ENCODE data around the gene GJB2. TPM values are rescaled to one million over a fixed set of nuclear protein-coding genes. Genes with fewer than 3 reads are reported as not detected.

Gene GJB2
- total and polyA plus RNA-seq, 2 of the 8 experiments (the other 6 are each of a cell fraction or from before 2014, with no cell fraction given) = 0.20 to 0.21 TPM

GRCh38 chr13:20217168-20217567, 24.4 kb upstream of the GJB2 start:
- no peaks in the 10 kb centered on the region for H3K23me2 ChIP-seq (ENCODE audit: low read depth, low read length)

More at GRCh38 chr13:20217168-20217567, 24.4 kb upstream of the GJB2 start:
- ChIA-PET CTCF (ENCODE audit: partially characterized antibody) (interaction anchor here (1.2 kb wide), 1 partner anchor 11 kb away, joined by 3 read pairs; no protein-coding TSS in a partner anchor), POLR2A (ENCODE audit: partially characterized antibody) (no interaction called here)
- Histone ChIP-seq H2BK5ac (ENCODE audit: low read depth, low read length) (no peak overlapping the region), H4K8ac (ENCODE audit: extremely low read depth, insufficient read depth, low read length) (no peak overlapping the region), H3K27ac (ENCODE audit: low read depth, low read length) (no peak overlapping the region), H4K5ac (ENCODE audit: insufficient read length, low read depth, low read length) (no peak overlapping the region), H3K4me3 (ENCODE audit: extremely low read depth in 1 of 4, insufficient read depth in 2 of 4, low read depth in 3 of 4, low read length in 4 of 4) (no peak overlapping the region), H2AK5ac (ENCODE audit: low read depth, low read length) (no peak overlapping the region), H2AFZ (ENCODE audit: low read length) (no peak overlapping the region), H3K9ac (replicated peaks in 1 of 4; ENCODE audit: extremely low read depth in 1 of 4, low read depth in 3 of 4, low read length in 3 of 4) (no peak overlapping the region), H3K79me1 (ENCODE audit: low read depth, low read length) (no peaks in the 10 kb centered on the region), H3K9me3 (ENCODE audit: insufficient read depth in 2 of 2, low read depth in 1 of 2, low read length in 1 of 2) (no peaks in the 10 kb centered on the region), H2BK15ac (ENCODE audit: low read length) (no peak overlapping the region), H3K23ac (ENCODE audit: insufficient read length) (no peak overlapping the region), H3K36me3 (ENCODE audit: control insufficient read depth in 2 of 4, insufficient read depth in 4 of 4, low read length in 3 of 4) (no peaks in the 10 kb centered on the region), H3K4me2 (ENCODE audit: insufficient read depth in 1 of 2, low read depth in 2 of 2, low read length in 2 of 2) (no peak overlapping the region), H3K27me3 (replicated peaks in 1 of 4; ENCODE audit: control insufficient read depth in 3 of 4, extremely low read depth in 1 of 4, insufficient read depth in 3 of 4, low read length in 3 of 4) (peaks cover 0 to 3% (median 0%) of the 10 kb centered on the region in 4 experiments; a peak in 1 of 7 replicates), H2BK12ac (ENCODE audit: low read depth, low read length) (no peak overlapping the region), H3K79me2 (ENCODE audit: control insufficient read depth in 1 of 2, insufficient read depth in 2 of 2, low read length in 2 of 2) (no peaks in the 10 kb centered on the region), H3K4ac (replicated peaks; ENCODE audit: insufficient read length, low read depth, low read length) (no peak overlapping the region), H3K4me1 (replicated peaks in 1 of 4; ENCODE audit: control insufficient read depth in 3 of 4, insufficient read depth in 4 of 4, low read length in 3 of 4) (peaks cover 0 to 3% (median 0%) of the 10 kb centered on the region in 4 experiments; a peak in 1 of 7 replicates), H3K56ac (replicated peaks; ENCODE audit: insufficient read length, low read depth, low read length) (no peak overlapping the region), H4K20me1 (replicated peaks in 1 of 2; ENCODE audit: control insufficient read depth in 1 of 2, insufficient read depth in 2 of 2, low read length in 2 of 2) (no peaks in the 10 kb centered on the region), H4K91ac (replicated peaks; ENCODE audit: insufficient read length, low read length) (no peak overlapping the region), H2BK120ac (replicated peaks; ENCODE audit: low read depth, low read length) (no peak overlapping the region), H3K18ac (ENCODE audit: extremely low read depth, low read length) (no peak overlapping the region), H2BK20ac (ENCODE audit: low read length) (no peak overlapping the region), H3K14ac (ENCODE audit: insufficient read length) (no peak overlapping the region)
- DNase-seq (ENCODE audit: low read depth in 1 of 2, low spot score in 2 of 2) = no peak
- TF ChIP-seq SP1 (IDR thresholded peaks at IDR 0.05; ENCODE audit: low read depth, low read length) (no peak), SP2 (IDR thresholded peaks at IDR 0.05; ENCODE audit: low read length) (no peak), TCF12 (IDR thresholded peaks at IDR 0.05; ENCODE audit: low read depth, low read length) (no peak), ZNF274 (IDR thresholded peaks at IDR 0.05; ENCODE audit: borderline replicate concordance, extremely low read depth, low read length) (no peak), CHD2 (IDR thresholded peaks at IDR 0.05; ENCODE audit: low read length) (no peak), RBBP5 (IDR thresholded peaks at IDR 0.05; ENCODE audit: borderline replicate concordance, low read depth, low read length) (no peak), TEAD4 (IDR thresholded peaks at IDR 0.05; ENCODE audit: low read depth, low read length) (no peak), FOSL1 (IDR thresholded peaks at IDR 0.05; ENCODE audit: insufficient read depth, low read depth, low read length) (no peak), TAF7 (optimal IDR thresholded peaks at IDR 0.05; ENCODE audit: borderline replicate concordance, low read depth, low read length) (no peak), BRCA1 (IDR thresholded peaks at IDR 0.05; ENCODE audit: low read depth, low read length) (no peak), RFX5 (IDR thresholded peaks at IDR 0.05; ENCODE audit: borderline replicate concordance, low read depth, low read length) (no peak)
- FAIRE-seq = peak; percentile 66
- 71% methylated on average over 3 of the region's 3 CpGs; no CpG with 5 or more reads in 1 of the 2 experiments for WGBS, 2 experiments (ENCODE audit: extremely low coverage in 1 of 2, insufficient coverage in 1 of 2, insufficient read length in 1 of 2, insufficient replicate concordance in 2 of 2, low coverage in 1 of 2, low lambda C conversion rate in 2 of 2, missing lambda C conversion rate in 1 of 2)
